ENCODE data around the gene RNPEPL1. TPM values are rescaled to one million over a fixed set of nuclear protein-coding genes. Genes with fewer than 3 reads are reported as not detected.

The RNPEPL1 gene
- total and polyA plus RNA-seq, 7 donors, result 23.1 to 136 (median 64.3) TPM

DNA sequence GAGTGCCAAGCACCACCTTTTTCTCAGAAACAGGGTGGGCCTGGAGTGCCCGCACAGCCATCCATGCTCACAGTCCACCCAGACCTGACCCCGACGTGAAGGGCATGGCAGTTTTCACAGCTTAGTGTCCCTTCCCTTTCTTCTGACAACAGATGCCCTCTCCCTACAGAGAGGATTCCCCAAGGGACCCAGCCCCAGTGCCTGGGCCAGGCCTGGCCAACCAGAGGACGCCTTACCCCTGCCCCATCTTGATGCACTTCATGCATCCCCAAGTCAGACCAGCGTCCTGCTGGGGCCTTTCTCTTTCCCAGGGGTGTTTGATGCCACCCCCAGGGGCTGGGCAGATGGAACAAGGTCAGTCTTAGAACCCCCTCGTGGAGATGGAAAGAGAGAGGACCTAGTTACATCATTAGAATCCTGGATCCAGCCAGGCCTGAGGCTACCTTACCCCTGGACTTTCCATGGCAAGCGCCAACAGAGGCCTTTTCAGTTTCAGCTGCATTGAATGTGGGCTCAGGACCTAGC, 14.3 kb upstream of the RNPEPL1 start:
- no peak for DNase-seq
- H3K9me3 ChIP-seq, result no peaks in the 10 kb centered on the region
- 93 to 94% methylated on average over 7 of the region's 7 CpGs for WGBS, 2 donors
- no peak overlapping the region for H3K27ac ChIP-seq
- H3K4me3 ChIP-seq, result no peak overlapping the region
- peaks cover 0 to 26% (median 16%) of the 10 kb centered on the region in 4 donors for H3K4me1 ChIP-seq
- H3K36me3 ChIP-seq, result peaks cover 0 to 11% (median 0%) of the 10 kb centered on the region in 4 donors
- peaks cover 0 to 19% (median 0%) of the 10 kb centered on the region in 3 donors for H3K27me3 ChIP-seq
- TF ChIP-seq EP300 (IDR thresholded peaks at IDR 0.05), result no peak
- TF ChIP-seq POLR2A (IDR thresholded peaks at IDR 0.05), result no peak
- TF ChIP-seq CTCF (IDR thresholded peaks at IDR 0.05), result no peak
- TF ChIP-seq POLR2AphosphoS5 (IDR thresholded peaks at IDR 0.05), result no peak
- intact Hi-C loops (cut with DNase I), result no loop called here

- peaks cover 0 to 34% (median 24%) of the 10 kb centered on the region in 4 donors for H3K4me1 ChIP-seq
- H3K4me3 ChIP-seq, result no peak overlapping the region
- no peaks in the 10 kb centered on the region for H3K9me3 ChIP-seq
- peaks cover 0 to 19% (median 0%) of the 10 kb centered on the region in 3 donors for H3K27me3 ChIP-seq
- TF ChIP-seq CTCF (IDR thresholded peaks at IDR 0.05), result no peak
- TF ChIP-seq POLR2AphosphoS5 (IDR thresholded peaks at IDR 0.05), result no peak
- no peak for TF ChIP-seq POLR2A (IDR thresholded peaks at IDR 0.05)
- no peak for TF ChIP-seq EP300 (IDR thresholded peaks at IDR 0.05)
- intact Hi-C loops (cut with DNase I), result loop anchor here (5.0 kb wide), 2 partner anchors 42 to 323 kb away; no protein-coding TSS in a partner anchor
- 94 to 95% methylated on average over 17 of the region's 17 CpGs for WGBS, 2 donors
- H3K27ac ChIP-seq, result no peak overlapping the region
- peaks cover 0 to 11% (median 0%) of the 10 kb centered on the region in 4 donors for H3K36me3 ChIP-seq
- no peak for DNase-seq
These were observed 13.4 kb upstream of the RNPEPL1 start for GRCh38 chr2:240554767-240555493.

GRCh38 chr2:240555541-240556250, 12.6 kb upstream of the RNPEPL1 start:
- Histone ChIP-seq H3K27ac (no peak overlapping the region), H3K36me3 (peaks cover 0 to 11% (median 0%) of the 10 kb centered on the region in 4 donors), H3K4me1 (peaks cover 0 to 35% (median 26%) of the 10 kb centered on the region in 4 donors), H3K9me3 (no peaks in the 10 kb centered on the region), H3K4me3 (no peak overlapping the region), H3K27me3 (peaks cover 0 to 19% (median 0%) of the 10 kb centered on the region in 3 donors)
- 97% methylated on average over 16 of the region's 16 CpGs for WGBS, 2 donors
- intact Hi-C loops (cut with DNase I), result loop anchor here (5.0 kb wide), 2 partner anchors 42 to 323 kb away; no protein-coding TSS in a partner anchor
- DNase-seq, result no peak
- TF ChIP-seq CTCF (IDR thresholded peaks at IDR 0.05) (no peak), POLR2A (IDR thresholded peaks at IDR 0.05) (no peak), EP300 (IDR thresholded peaks at IDR 0.05) (no peak), POLR2AphosphoS5 (IDR thresholded peaks at IDR 0.05) (no peak)

DNA sequence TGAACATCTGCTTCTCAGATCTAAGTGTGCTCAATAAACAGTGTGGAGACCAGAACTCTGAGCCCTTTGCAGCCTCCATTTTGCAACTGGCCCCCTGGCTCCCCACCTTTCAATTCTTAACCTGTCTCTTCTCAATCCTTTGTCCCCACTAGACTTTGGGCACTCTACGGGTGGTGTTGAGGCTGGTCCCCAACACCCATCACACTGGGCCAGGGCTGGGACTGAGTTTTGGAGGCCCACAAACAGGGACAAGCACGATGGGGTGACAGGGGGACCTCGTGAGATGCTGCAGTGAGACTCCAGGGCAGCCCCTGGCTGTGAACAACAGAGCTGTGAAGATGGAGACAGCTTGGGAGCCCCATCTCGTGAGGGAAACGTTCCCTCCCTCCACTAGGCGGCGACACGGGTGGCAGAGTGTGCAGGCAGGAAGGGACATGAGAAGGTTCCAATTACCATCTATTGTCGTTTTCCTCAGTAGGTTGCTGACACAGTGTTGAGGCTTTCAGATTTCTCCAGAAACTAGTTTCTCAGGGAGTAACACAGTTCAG, 11.7 kb upstream of the RNPEPL1 start:
- Histone ChIP-seq H3K27ac (no peak overlapping the region), H3K27me3 (peaks cover 0 to 19% (median 0%) of the 10 kb centered on the region in 3 donors), H3K4me3 (peak overlapping the region in 1 of 4 donors; percentile 53), H3K9me3 (no peaks in the 10 kb centered on the region), H3K4me1 (peaks cover 2 to 41% (median 30%) of the 10 kb centered on the region in 4 donors), H3K36me3 (peaks cover 0 to 5% (median 0%) of the 10 kb centered on the region in 4 donors)
- intact Hi-C loops (cut with DNase I), result loop anchor here (5.0 kb wide), 2 partner anchors 41 to 324 kb away; no protein-coding TSS in a partner anchor
- no peak for TF ChIP-seq POLR2A (IDR thresholded peaks at IDR 0.05)
- peak in 1 of 4 experiments; percentile 7 for TF ChIP-seq CTCF (IDR thresholded peaks at IDR 0.05)
- DNase-seq, result no peak
- WGBS, 2 donors, result 64 to 69% methylated on average over 9 of the region's 9 CpGs

Measured in sigmoid colon (tissue), 7 donors.